Measurements from ENCODE around the gene MYBPHL. TPM values are rescaled to one million over a fixed set of nuclear protein-coding genes. Genes with fewer than 3 reads are reported as not detected.

The MYBPHL gene
- total and polyA plus RNA-seq, 2 experiments from 2014 or later: not detected

DNA sequence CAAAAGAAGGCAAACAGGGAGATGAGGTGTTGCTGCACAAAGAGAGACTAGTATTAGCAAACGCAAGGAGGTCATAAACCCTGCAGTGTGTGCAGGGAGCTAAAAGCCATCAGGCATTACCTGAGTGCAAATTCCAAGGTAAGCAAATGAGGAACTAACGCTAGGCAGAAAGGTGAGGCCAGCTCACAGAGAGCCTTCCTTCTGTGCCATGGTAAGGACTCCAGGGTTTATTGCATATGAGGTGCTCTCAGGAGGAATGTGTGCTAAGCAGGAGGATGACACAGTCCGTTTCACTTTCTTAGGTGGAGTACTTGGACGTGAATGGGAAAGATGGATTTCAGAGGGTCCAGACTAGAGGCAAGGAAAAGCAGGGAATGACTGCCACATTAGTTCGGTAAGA lies 44.6 kb upstream of the MYBPHL start:
- Histone ChIP-seq H2AFZ (no peak overlapping the region), H3K27me3 (ENCODE audit: insufficient read depth) (no peaks in the 10 kb centered on the region), H3K36me3 (ENCODE audit: insufficient read depth) (peaks cover 3% of the 10 kb centered on the region; the same call in 1 of the 2 replicates), H3K4me1 (ENCODE audit: insufficient read depth) (no peaks in the 10 kb centered on the region), H4K20me1 (replicated peaks; ENCODE audit: insufficient read depth) (no peaks in the 10 kb centered on the region; the same call in 1 of the 2 replicates), H3F3A (replicated peaks; ENCODE audit: low read depth) (no peaks in the 10 kb centered on the region), H3K9me2 (ENCODE audit: insufficient read depth) (no peaks in the 10 kb centered on the region), H3K27ac (ENCODE audit: low read depth) (no peak overlapping the region; the same call in 1 of the 2 replicates), H3K4me2 (no peak overlapping the region), H3K79me2 (replicated peaks; ENCODE audit: insufficient read depth) (no peaks in the 10 kb centered on the region), H3K4me3 (no peak overlapping the region)
- peaks cover 37% of the 10 kb centered on the region for H3K36me3 Mint-ChIP-seq (ENCODE audit: low read depth)
- DNase-seq (ENCODE audit: low spot score): no peak
- ATAC-seq: no peak
- H3K27ac Mint-ChIP-seq: no peak overlapping the region
- H3K27me3 Mint-ChIP-seq (ENCODE audit: insufficient read depth, low read depth, poor library complexity): no peaks in the 10 kb centered on the region
- no peak for TF ChIP-seq POLR2AphosphoS5 (IDR thresholded peaks at IDR 0.05; ENCODE audit: low read depth)
- TF ChIP-seq, protein P1, sequence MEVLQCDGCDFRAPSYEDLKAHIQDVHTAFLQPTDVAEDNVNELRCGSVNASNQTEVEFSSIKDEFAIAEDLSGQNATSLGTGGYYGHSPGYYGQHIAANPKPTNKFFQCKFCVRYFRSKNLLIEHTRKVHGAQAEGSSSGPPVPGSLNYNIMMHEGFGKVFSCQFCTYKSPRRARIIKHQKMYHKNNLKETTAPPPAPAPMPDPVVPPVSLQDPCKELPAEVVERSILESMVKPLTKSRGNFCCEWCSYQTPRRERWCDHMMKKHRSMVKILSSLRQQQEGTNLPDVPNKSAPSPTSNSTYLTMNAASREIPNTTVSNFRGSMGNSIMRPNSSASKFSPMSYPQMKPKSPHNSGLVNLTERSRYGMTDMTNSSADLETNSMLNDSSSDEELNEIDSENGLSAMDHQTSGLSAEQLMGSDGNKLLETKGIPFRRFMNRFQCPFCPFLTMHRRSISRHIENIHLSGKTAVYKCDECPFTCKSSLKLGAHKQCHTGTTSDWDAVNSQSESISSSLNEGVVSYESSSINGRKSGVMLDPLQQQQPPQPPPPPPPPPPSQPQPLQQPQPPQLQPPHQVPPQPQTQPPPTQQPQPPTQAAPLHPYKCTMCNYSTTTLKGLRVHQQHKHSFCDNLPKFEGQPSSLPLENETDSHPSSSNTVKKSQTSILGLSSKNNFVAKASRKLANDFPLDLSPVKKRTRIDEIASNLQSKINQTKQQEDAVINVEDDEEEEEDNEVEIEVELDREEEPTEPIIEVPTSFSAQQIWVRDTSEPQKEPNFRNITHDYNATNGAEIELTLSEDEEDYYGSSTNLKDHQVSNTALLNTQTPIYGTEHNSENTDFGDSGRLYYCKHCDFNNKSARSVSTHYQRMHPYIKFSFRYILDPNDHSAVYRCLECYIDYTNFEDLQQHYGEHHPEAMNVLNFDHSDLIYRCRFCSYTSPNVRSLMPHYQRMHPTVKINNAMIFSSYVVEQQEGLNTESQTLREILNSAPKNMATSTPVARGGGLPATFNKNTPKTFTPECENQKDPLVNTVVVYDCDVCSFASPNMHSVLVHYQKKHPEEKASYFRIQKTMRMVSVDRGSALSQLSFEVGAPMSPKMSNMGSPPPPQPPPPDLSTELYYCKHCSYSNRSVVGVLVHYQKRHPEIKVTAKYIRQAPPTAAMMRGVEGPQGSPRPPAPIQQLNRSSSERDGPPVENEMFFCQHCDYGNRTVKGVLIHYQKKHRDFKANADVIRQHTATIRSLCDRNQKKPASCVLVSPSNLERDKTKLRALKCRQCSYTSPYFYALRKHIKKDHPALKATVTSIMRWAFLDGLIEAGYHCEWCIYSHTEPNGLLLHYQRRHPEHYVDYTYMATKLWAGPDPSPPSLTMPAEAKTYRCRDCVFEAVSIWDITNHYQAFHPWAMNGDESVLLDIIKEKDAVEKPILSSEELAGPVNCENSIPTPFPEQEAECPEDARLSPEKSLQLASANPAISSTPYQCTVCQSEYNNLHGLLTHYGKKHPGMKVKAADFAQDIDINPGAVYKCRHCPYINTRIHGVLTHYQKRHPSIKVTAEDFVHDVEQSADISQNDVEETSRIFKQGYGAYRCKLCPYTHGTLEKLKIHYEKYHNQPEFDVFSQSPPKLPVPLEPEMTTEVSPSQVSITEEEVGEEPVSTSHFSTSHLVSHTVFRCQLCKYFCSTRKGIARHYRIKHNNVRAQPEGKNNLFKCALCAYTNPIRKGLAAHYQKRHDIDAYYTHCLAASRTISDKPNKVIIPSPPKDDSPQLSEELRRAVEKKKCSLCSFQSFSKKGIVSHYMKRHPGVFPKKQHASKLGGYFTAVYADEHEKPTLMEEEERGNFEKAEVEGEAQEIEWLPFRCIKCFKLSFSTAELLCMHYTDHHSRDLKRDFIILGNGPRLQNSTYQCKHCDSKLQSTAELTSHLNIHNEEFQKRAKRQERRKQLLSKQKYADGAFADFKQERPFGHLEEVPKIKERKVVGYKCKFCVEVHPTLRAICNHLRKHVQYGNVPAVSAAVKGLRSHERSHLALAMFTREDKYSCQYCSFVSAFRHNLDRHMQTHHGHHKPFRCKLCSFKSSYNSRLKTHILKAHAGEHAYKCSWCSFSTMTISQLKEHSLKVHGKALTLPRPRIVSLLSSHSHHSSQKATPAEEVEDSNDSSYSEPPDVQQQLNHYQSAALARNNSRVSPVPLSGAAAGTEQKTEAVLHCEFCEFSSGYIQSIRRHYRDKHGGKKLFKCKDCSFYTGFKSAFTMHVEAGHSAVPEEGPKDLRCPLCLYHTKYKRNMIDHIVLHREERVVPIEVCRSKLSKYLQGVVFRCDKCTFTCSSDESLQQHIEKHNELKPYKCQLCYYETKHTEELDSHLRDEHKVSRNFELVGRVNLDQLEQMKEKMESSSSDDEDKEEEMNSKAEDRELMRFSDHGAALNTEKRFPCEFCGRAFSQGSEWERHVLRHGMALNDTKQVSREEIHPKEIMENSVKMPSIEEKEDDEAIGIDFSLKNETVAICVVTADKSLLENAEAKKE (CRISPR knock-in tag; IDR thresholded peaks at IDR 0.05): no peak
- no peak for TF ChIP-seq EZH2 (IDR thresholded peaks at IDR 0.05; ENCODE audit: low read depth, unreplicated experiment)
- no peak for TF ChIP-seq CREB1 (CRISPR knock-in tag; IDR thresholded peaks at IDR 0.05; ENCODE audit: low read depth)
- no peak for TF ChIP-seq EZH2phosphoT487 (IDR thresholded peaks at IDR 0.05; ENCODE audit: unreplicated experiment)
- TF ChIP-seq, protein P2, sequence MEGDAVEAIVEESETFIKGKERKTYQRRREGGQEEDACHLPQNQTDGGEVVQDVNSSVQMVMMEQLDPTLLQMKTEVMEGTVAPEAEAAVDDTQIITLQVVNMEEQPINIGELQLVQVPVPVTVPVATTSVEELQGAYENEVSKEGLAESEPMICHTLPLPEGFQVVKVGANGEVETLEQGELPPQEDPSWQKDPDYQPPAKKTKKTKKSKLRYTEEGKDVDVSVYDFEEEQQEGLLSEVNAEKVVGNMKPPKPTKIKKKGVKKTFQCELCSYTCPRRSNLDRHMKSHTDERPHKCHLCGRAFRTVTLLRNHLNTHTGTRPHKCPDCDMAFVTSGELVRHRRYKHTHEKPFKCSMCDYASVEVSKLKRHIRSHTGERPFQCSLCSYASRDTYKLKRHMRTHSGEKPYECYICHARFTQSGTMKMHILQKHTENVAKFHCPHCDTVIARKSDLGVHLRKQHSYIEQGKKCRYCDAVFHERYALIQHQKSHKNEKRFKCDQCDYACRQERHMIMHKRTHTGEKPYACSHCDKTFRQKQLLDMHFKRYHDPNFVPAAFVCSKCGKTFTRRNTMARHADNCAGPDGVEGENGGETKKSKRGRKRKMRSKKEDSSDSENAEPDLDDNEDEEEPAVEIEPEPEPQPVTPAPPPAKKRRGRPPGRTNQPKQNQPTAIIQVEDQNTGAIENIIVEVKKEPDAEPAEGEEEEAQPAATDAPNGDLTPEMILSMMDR (conservative IDR thresholded peaks at IDR 0.05; ENCODE audit: low read depth in 2 of 2): no peak
- TF ChIP-seq, protein P3, sequence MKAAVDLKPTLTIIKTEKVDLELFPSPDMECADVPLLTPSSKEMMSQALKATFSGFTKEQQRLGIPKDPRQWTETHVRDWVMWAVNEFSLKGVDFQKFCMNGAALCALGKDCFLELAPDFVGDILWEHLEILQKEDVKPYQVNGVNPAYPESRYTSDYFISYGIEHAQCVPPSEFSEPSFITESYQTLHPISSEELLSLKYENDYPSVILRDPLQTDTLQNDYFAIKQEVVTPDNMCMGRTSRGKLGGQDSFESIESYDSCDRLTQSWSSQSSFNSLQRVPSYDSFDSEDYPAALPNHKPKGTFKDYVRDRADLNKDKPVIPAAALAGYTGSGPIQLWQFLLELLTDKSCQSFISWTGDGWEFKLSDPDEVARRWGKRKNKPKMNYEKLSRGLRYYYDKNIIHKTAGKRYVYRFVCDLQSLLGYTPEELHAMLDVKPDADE (IDR thresholded peaks at IDR 0.05): no peak
- TF ChIP-seq STAT1 (IDR thresholded peaks at IDR 0.05; ENCODE audit: unreplicated experiment): no peak
- no peak for TF ChIP-seq ZNF114 (CRISPR knock-in tag; IDR thresholded peaks at IDR 0.05)
- no peak for TF ChIP-seq ZNF331 (CRISPR knock-in tag; IDR thresholded peaks at IDR 0.05; ENCODE audit: low read depth)
- no peak for TF ChIP-seq NANOG (IDR thresholded peaks at IDR 0.05; ENCODE audit: borderline replicate concordance)
- no peak overlapping the region for H3K4me3 Mint-ChIP-seq
- peaks cover 5% of the 10 kb centered on the region; the same call in 2 of the 3 replicates for H3K4me1 Mint-ChIP-seq
- no peaks in the 10 kb centered on the region for H3K9me3 Mint-ChIP-seq

Data from GM23338 (cell line).